ENCODE data around the gene KLHL12. TPM values are rescaled to one million over a fixed set of nuclear protein-coding genes. Genes with fewer than 3 reads are reported as not detected.

The KLHL12 gene
- total RNA-seq, 1 experiment from 2014 or later = 17.8 TPM

DNA sequence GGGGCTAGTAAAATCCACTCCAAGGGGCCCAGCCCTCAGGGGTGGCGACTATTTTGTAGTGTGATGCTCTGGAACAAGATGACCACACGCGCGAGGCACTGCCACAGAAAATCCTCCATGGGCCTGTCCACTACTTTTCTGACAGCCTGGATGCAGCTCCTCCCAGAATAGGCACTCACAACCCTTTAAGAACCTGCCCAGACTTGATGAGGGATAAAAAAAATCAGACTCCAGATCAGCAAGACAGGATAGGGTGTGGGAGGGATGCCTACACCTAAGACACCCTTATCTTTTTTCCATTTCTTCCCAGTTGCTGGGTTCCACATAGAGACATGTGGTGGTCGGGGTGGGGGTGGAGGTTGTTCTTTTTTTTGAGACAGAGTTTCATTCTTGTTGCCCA is 82.8 kb downstream of the KLHL12 start:
- no peak overlapping the region for H3K4me3 ChIP-seq (ENCODE audit: low read depth, low read length, poor library complexity, severe bottlenecking)
- CTCF ChIA-PET = no interaction called here
- no peak for TF ChIP-seq EZH2 (IDR thresholded peaks at IDR 0.05; ENCODE audit: borderline replicate concordance, low read depth, low read length, poor library complexity, severe bottlenecking)
- TF ChIP-seq, protein P1, sequence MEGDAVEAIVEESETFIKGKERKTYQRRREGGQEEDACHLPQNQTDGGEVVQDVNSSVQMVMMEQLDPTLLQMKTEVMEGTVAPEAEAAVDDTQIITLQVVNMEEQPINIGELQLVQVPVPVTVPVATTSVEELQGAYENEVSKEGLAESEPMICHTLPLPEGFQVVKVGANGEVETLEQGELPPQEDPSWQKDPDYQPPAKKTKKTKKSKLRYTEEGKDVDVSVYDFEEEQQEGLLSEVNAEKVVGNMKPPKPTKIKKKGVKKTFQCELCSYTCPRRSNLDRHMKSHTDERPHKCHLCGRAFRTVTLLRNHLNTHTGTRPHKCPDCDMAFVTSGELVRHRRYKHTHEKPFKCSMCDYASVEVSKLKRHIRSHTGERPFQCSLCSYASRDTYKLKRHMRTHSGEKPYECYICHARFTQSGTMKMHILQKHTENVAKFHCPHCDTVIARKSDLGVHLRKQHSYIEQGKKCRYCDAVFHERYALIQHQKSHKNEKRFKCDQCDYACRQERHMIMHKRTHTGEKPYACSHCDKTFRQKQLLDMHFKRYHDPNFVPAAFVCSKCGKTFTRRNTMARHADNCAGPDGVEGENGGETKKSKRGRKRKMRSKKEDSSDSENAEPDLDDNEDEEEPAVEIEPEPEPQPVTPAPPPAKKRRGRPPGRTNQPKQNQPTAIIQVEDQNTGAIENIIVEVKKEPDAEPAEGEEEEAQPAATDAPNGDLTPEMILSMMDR (conservative IDR thresholded peaks at IDR 0.05; ENCODE audit: low read depth, low read length) = no peak
- no TSS peak for BruUV-seq (replicated peaks)
- H3K27me3 ChIP-seq (replicated peaks; ENCODE audit: insufficient read depth, low read depth, low read length, poor library complexity) = no peaks in the 10 kb centered on the region
- H3K4me1 ChIP-seq (ENCODE audit: insufficient read depth, low read length, poor library complexity, severe bottlenecking) = no peaks in the 10 kb centered on the region
- intact Hi-C loops (cut with micrococcal nuclease; ENCODE audit: unreplicated experiment) = no loop called here
- no peak for DNase-seq (ENCODE audit: low spot score)
- POLR2A ChIA-PET (ENCODE audit: low non-redundant PET) = no interaction called here
- H3K27ac ChIP-seq (ENCODE audit: low read depth, low read length, poor library complexity, severe bottlenecking) = no peak overlapping the region
- H3K36me3 ChIP-seq (ENCODE audit: insufficient read depth, low read length, poor library complexity, severe bottlenecking) = no peaks in the 10 kb centered on the region
- no peaks in the 10 kb centered on the region for H3K9me3 ChIP-seq (ENCODE audit: low read depth, low read length, poor library complexity, severe bottlenecking)

DNA sequence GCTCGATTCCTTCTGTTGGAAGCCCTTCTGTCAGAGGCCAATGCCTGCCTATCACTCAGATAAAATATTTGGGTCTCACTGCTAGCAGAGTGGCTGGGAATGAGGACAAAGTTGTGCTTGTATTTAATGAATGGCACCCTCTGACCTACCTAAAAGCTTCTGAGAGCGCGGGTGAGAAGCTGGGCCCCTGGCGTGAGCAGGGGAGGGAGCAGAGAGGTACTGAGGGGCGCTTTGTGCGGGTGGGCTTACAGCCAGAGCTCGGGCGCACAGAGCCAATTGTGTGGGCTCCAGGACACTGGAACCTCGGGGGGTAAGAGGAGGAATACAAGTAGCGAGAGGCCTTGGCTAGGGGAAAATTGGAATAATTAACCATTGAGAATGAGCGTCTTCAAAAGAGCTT is 84.0 kb downstream of the KLHL12 start:
- H3K27ac ChIP-seq (ENCODE audit: low read depth, low read length, poor library complexity, severe bottlenecking) = no peak overlapping the region
- TF ChIP-seq, protein P1 (conservative IDR thresholded peaks at IDR 0.05; ENCODE audit: low read depth, low read length) = no peak
- no peak for TF ChIP-seq EZH2 (IDR thresholded peaks at IDR 0.05; ENCODE audit: borderline replicate concordance, low read depth, low read length, poor library complexity, severe bottlenecking)
- CTCF ChIA-PET = no interaction called here
- DNase-seq (ENCODE audit: low spot score) = no peak
- H3K4me3 ChIP-seq (ENCODE audit: low read depth, low read length, poor library complexity, severe bottlenecking) = no peak overlapping the region
- POLR2A ChIA-PET (ENCODE audit: low non-redundant PET) = no interaction called here
- intact Hi-C loops (cut with micrococcal nuclease; ENCODE audit: unreplicated experiment) = no loop called here
- H3K4me1 ChIP-seq (ENCODE audit: insufficient read depth, low read length, poor library complexity, severe bottlenecking) = no peaks in the 10 kb centered on the region
- H3K36me3 ChIP-seq (ENCODE audit: insufficient read depth, low read length, poor library complexity, severe bottlenecking) = no peaks in the 10 kb centered on the region
- no peaks in the 10 kb centered on the region for H3K9me3 ChIP-seq (ENCODE audit: low read depth, low read length, poor library complexity, severe bottlenecking)
- no TSS peak for BruUV-seq (replicated peaks)
- no peaks in the 10 kb centered on the region for H3K27me3 ChIP-seq (replicated peaks; ENCODE audit: insufficient read depth, low read depth, low read length, poor library complexity)

Other genes starting within 250 kb of the KLHL12 start
- gene SYT2, start 216.8 kb downstream of the KLHL12 start, total RNA-seq (2021) = 0.69 and 0.92 TPM in 2 replicates
- 71.2 and 73.8 TPM in 2 replicates for gene KDM5B, start 118.8 kb downstream of the KLHL12 start, total RNA-seq (2021)
- 0.84 and 1.7 TPM in 2 replicates for gene PCAT6, start 116.3 kb downstream of the KLHL12 start, total RNA-seq (2021)
- 11.1 and 12.2 TPM in 2 replicates for gene RABIF, start 38.1 kb downstream of the KLHL12 start, total RNA-seq (2021)
- gene ADIPOR1, start 31.1 kb upstream of the KLHL12 start, total RNA-seq (2021) = 79.1 and 81.4 TPM in 2 replicates
- gene CYB5R1, start 40.0 kb upstream of the KLHL12 start, total RNA-seq (2021) = 27.8 and 28.3 TPM in 2 replicates
- gene TMEM183A, start 80.1 kb upstream of the KLHL12 start, total RNA-seq (2021) = 65.1 and 68.4 TPM in 2 replicates
- 2.5 and 3.0 TPM in 2 replicates for gene PPFIA4, start 99.3 kb upstream of the KLHL12 start, total RNA-seq (2021)
- not detected in 2 replicates for gene MYOG, start 158.8 kb upstream of the KLHL12 start, total RNA-seq (2021)
- 0.74 and 1.2 TPM in 2 replicates for gene ADORA1, start 200.5 kb upstream of the KLHL12 start, total RNA-seq (2021)
- not detected in 2 replicates for gene MYBPH, start 248.6 kb upstream of the KLHL12 start, total RNA-seq (2021)